Heart right ventricle (tissue), 16 donors: ENCODE measurements around the gene SNRNP200. TPM values are rescaled to one million over a fixed set of nuclear protein-coding genes. Genes with fewer than 3 reads are reported as not detected.

ENCODE experiments used
- ATAC-seq, 8 donors: fragments of 200-7000 bp; cut with Tn5 transposase; one replicate each; pipeline ENCODE4 v1.9.1; 2020; ENCODE audit warnings: mild to moderate bottlenecking in 8 of 8, moderate library complexity in 8 of 8, moderate number of reproducible peaks in 1 of 8
- DNase-seq, 2 donors: peaks; one replicate each; pipeline ENCODE4 v3.0.0-alpha.2; 2020
- H3K27ac ChIP-seq, 10 donors: fragments of 200-600 bp; sonication (generic) in 2 of 10; one replicate each; pipeline versions ENCODE4 v1.5.0 to v1.8.0; 2020 to 2022; ENCODE audit warnings: mild to moderate bottlenecking in 3 of 10
- H3K27me3 ChIP-seq, 7 donors: fragments of 200-600 bp; one replicate each; pipeline ENCODE4 v1.8.0; 2021 to 2022; ENCODE audit warnings: mild to moderate bottlenecking in 2 of 7
- H3K36me3 ChIP-seq, 9 donors: fragments of 200-600 bp; sonication (generic) in 1 of 9; one replicate each; pipeline versions ENCODE4 v1.5.0 to v1.8.0; 2020 to 2022; ENCODE audit warnings: mild to moderate bottlenecking in 2 of 9
- H3K4me1 ChIP-seq, 9 donors: fragments of 200-600 bp; sonication (generic) in 1 of 9; one replicate each; pipeline versions ENCODE4 v1.5.0 to v1.8.0; 2020 to 2022; ENCODE audit warnings: mild to moderate bottlenecking in 4 of 9
- H3K4me3 ChIP-seq, 10 donors: fragments of 200-600 bp; sonication (generic) in 2 of 10; one replicate each; pipeline versions ENCODE4 v1.5.0 to v1.8.0; 2020 to 2022; ENCODE audit warnings: mild to moderate bottlenecking in 7 of 10, moderate library complexity in 2 of 10
- H3K9me3 ChIP-seq, 11 donors: fragments of 200-600 bp in 10 of 11; sonication (generic) in 2 of 11; one replicate each; pipeline versions ENCODE4 v1.5.0 to v1.8.0; 2013 to 2022; ENCODE audit warnings: mild to moderate bottlenecking in 2 of 11, control low read depth in 1 of 11, moderate library complexity in 1 of 11
- WGBS, 2 donors: extraction: QIAGEN DNeasy Blood & Tissue Kit; methylation state at CpG; one replicate each; pipeline ENCODE4 v1.1.7; 2013; ENCODE audit warnings: inconsistent platforms in 1 of 2; 5-methylcytosine and 5-hydroxymethylcytosine counted together
- intact Hi-C, 10 donors: fragments of 100-400 bp; cut with DNase I; formaldehyde crosslinking; loops; one replicate each; pipeline versions ENCODE4 v1.11.1 to v1.14.2; 2022
- polyA plus RNA-seq, 2 donors: library from polyadenylated mRNA; stranded (reverse); fragments of 200-250 nt; gene quantifications; one replicate each; pipeline ENCODE4 v1.2.3, GENCODE V29; 2013
- total RNA-seq, 10 donors: library from RNA; stranded (reverse); fragmentation: NEBNext Ultra II Directional in 3 of 10; extraction: Animal tissue kit (Norgen Biotek cat#: 25700) in 3 of 10; gene quantifications; one replicate each; pipeline versions ENCODE4 v1.2.1 to v1.2.4, GENCODE V29; 2021 to 2023
- TF ChIP-seq, protein P1 (sequence below), 9 donors: fragments of 200-600 bp; sonication (generic) in 2 of 9; IDR thresholded peaks; one replicate each; pipeline versions ENCODE4 v1.5.0 to v1.8.0; 2021 to 2022; ENCODE audit warnings: antibody characterized with exemption in 9 of 9, mild to moderate bottlenecking in 5 of 9, moderate library complexity in 1 of 9
- donor health status: Arrhythmogenic right ventricular cardiomyopathy.
- donor health status: ischemic (EF 13 %, LVEDD 7.1; RV severe dilation, severe dysfunction).
- donor health status: healthy with polysubstance abuse.
- donor health status: DM: no; HTN: yes; CAD: no.
- donor health status: DM: no; HTN: no; CAD: no.
- donor health status: ischemic (EF 25% LVEDD 6.9; RV normal size, moderate dysfunction).
- donor health status: ischemic (EF 25% LVEDD 5.7; RV mildly dilated, moderate dysfunction).
- donor health status: healthy.
- donor health status: DM: yes; HTN: yes; CAD: no.
- donor health status: Ischemic cardiomyopathy.
- donor health status: ischemic (EF 35%, LVEDD 5.7; RV mildly dilated, moderate dysfunction).
- donor health status: nonischemic (EF 11% LVEDD 7.7; RV severe dilation, severe dysfunction).
- donor health status: DM: yes; HTN: yes; CAD: no.
- donor health status: PGD.
- donor health status: ischemic (EF 29% LVEDD 5.4; RV normal size, mild dysfunction).
- donor health status: nonischemic (EF 23%, LVEDD 6.1; RV moderate dilation, normal function).

Gene SNRNP200
- total and polyA plus RNA-seq, 12 donors: 49.2 to 70.5 (median 63.6) TPM

DNA sequence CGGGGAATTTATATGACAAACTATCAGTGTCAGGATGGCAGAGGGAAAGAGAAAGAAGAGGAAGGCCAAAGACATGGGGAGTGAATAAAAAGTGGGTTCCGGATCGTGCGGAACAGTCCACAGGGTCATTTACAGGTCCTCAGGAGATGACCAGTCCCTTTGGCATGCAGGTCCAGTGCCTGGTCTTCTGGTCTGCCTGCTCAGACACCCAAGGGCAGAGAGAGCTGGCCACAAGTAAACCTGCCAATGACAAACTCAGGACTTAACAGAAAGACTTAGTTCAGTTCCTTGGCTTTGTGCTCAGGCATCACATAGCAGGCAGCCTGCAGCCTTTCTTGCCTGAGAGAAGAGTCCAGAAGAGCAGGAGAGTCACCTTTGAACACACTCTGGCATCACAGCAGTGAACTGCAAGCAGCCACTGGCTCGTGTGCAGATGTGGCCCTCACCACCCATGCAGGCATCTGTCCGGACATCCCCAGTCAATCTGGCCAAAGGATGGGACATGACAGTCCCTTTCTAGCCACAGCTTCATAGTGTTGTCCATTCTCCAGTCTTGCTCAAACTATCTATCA, 53.5 kb downstream of the SNRNP200 start:
- DNase-seq (peak; percentile 65 to 71), ATAC-seq (peak; percentile 31 to 79 (median 74))
- Histone ChIP-seq H3K4me3 (no peak overlapping the region), H3K36me3 (peaks cover 0 to 64% (median 30%) of the 10 kb centered on the region in 9 donors), H3K9me3 (no peaks in the 10 kb centered on the region), H3K27me3 (no peaks in the 10 kb centered on the region), H3K4me1 (peaks cover 11 to 93% (median 74%) of the 10 kb centered on the region in 9 donors), H3K27ac (peak overlapping the region in 9 of 10 donors; percentile 40 to 97 (median 71))
- WGBS, 2 donors: 63 to 65% methylated on average over 6 of the region's 6 CpGs
- TF ChIP-seq, protein P1, sequence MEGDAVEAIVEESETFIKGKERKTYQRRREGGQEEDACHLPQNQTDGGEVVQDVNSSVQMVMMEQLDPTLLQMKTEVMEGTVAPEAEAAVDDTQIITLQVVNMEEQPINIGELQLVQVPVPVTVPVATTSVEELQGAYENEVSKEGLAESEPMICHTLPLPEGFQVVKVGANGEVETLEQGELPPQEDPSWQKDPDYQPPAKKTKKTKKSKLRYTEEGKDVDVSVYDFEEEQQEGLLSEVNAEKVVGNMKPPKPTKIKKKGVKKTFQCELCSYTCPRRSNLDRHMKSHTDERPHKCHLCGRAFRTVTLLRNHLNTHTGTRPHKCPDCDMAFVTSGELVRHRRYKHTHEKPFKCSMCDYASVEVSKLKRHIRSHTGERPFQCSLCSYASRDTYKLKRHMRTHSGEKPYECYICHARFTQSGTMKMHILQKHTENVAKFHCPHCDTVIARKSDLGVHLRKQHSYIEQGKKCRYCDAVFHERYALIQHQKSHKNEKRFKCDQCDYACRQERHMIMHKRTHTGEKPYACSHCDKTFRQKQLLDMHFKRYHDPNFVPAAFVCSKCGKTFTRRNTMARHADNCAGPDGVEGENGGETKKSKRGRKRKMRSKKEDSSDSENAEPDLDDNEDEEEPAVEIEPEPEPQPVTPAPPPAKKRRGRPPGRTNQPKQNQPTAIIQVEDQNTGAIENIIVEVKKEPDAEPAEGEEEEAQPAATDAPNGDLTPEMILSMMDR (IDR thresholded peaks at IDR 0.05): no peak
- intact Hi-C loops: loop anchor here in 1 of 10 donors (5.0 kb wide), 1 partner anchor 40 kb away; no protein-coding TSS in a partner anchor

DNA sequence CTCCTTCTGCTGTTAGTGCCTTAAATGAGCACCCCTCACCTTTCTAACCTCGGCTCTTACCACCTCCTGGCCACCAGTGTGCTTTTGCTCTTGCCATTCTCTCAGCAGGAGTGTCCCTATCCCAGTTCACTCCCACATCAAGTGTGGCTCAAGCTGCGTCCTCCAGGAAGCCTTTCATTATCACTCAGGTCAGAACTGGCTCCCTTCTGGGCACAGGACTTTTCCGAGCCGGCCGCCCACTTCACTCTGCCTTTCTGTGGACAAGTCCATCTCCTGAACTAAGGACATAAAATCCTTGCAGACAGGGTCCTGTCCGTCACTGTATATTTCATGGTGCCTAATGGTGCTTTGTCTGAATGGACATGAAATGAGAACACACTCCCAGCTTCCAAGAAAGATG, 55.2 kb downstream of the SNRNP200 start:
- intact Hi-C loops: loop anchor here in 1 of 10 donors (5.0 kb wide), 1 partner anchor 38 kb away; no protein-coding TSS in a partner anchor
- no peak for ATAC-seq

DNA sequence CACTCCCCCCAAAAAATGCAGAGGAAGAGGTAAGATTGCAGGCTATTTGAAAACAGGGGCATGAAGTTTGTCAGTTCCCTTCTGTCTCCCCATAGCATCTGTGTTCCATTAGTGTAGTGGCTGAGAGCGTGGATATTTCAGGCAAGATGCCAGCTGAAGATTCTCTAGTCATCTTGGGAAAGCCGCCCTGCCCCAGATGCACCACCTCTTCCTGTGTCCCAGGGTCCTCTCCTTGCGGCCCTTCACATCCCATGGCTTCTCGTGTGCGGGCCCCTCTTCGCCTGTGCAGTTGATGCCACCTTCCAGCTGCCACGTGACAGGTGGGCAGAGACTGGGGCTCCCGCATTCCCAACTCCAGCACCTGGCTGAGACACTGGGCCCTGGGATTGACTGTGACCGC, 55.7 kb downstream of the SNRNP200 start:
- peak in 2 of 8 donors; percentile 1 to 10 for ATAC-seq
- WGBS, 2 donors: 69 to 78% methylated on average over 9 of the region's 9 CpGs
- H3K27me3 ChIP-seq: no peaks in the 10 kb centered on the region
- TF ChIP-seq, protein P1 (IDR thresholded peaks at IDR 0.05): no peak
- peaks cover 0 to 45% (median 22%) of the 10 kb centered on the region in 9 donors for H3K36me3 ChIP-seq
- H3K27ac ChIP-seq: peak overlapping the region in 9 of 10 donors; percentile 9 to 97 (median 66)
- H3K4me1 ChIP-seq: peaks cover 8 to 93% (median 61%) of the 10 kb centered on the region in 9 donors
- DNase-seq: no peak
- no peak overlapping the region for H3K4me3 ChIP-seq
- intact Hi-C loops: loop anchor here in 1 of 10 donors (5.0 kb wide), 1 partner anchor 37 kb away; no protein-coding TSS in a partner anchor
- no peaks in the 10 kb centered on the region for H3K9me3 ChIP-seq

More for the DNA sequence above, 55.2 kb downstream of the SNRNP200 start:
- Histone ChIP-seq H3K27ac (peak overlapping the region in 9 of 10 donors; percentile 9 to 97 (median 69)), H3K4me3 (no peak overlapping the region), H3K27me3 (no peaks in the 10 kb centered on the region), H3K9me3 (no peaks in the 10 kb centered on the region), H3K4me1 (peaks cover 11 to 93% (median 66%) of the 10 kb centered on the region in 9 donors), H3K36me3 (peaks cover 0 to 51% (median 22%) of the 10 kb centered on the region in 9 donors)
- 77 to 84% methylated on average over 6 of the region's 6 CpGs for WGBS, 2 donors
- TF ChIP-seq, protein P1 (IDR thresholded peaks at IDR 0.05): no peak
- no peak for DNase-seq

DNA sequence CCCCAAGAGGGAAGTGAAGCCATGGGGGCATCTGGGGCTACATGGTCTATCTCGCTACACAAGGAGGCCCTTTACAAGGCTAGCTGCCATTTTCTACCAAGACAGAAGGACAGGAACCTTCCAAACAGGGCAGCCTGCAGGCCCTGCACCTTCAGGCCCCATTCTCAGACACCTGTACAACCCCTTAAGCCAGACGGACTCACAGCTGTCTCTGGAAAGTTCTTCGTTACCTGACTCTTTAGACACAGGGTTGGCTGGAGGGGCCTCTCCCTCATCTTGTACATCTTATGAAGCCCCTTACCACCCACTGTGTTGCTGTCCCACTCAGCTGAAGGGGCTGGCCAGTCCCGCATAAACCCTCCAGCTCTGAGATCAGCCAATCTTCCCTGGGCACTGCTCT, 56.7 kb downstream of the SNRNP200 start:
- no peaks in the 10 kb centered on the region for H3K27me3 ChIP-seq
- no peak overlapping the region for H3K27ac ChIP-seq
- ATAC-seq (no peak), DNase-seq (no peak)
- TF ChIP-seq, protein P1 (IDR thresholded peaks at IDR 0.05): no peak
- H3K4me1 ChIP-seq: peaks cover 7 to 86% (median 51%) of the 10 kb centered on the region in 9 donors
- WGBS, 2 donors: 96 to 97% methylated on average over 4 of the region's 4 CpGs
- no peaks in the 10 kb centered on the region for H3K9me3 ChIP-seq
- H3K36me3 ChIP-seq: peaks cover 0 to 35% (median 13%) of the 10 kb centered on the region in 9 donors
- intact Hi-C loops: no loop called here
- no peak overlapping the region for H3K4me3 ChIP-seq
